Neuron (in vitro differentiated cells): Measurements from ENCODE around the gene TTC33.

Experiments
- H2AFZ ChIP-seq: one replicate; pipeline ENCODE4 v1.6.1; 2013; ENCODE audit warnings: low read depth, mild to moderate bottlenecking, inconsistent platforms, low read length, moderate library complexity
- H3K27me3 ChIP-seq: one replicate; pipeline ENCODE4 v1.6.1; 2013; ENCODE audit warnings: low read length; ENCODE audit not compliant: insufficient read depth
- H3K36me3 ChIP-seq: one replicate; pipeline ENCODE4 v1.6.1; 2013; ENCODE audit warnings: low read length; ENCODE audit not compliant: insufficient read depth
- H3K4me1 ChIP-seq: one replicate; pipeline ENCODE4 v1.6.1; 2013; ENCODE audit warnings: low read length; ENCODE audit not compliant: insufficient read depth
- H3K4me3 ChIP-seq: 2 replicates; pipeline ENCODE4 v1.5.1; 2013; ENCODE audit warnings: mild to moderate bottlenecking, low read length, moderate library complexity
- H3K9me3 ChIP-seq: one replicate; pipeline ENCODE4 v1.6.1; 2013; ENCODE audit warnings: low read length

TTC33 gene

GRCh38 chr5:40634593-40634992 is 121.2 kb downstream of the TTC33 start:
- H3K27me3 ChIP-seq, result no peaks in the 10 kb centered on the region
- H3K4me1 ChIP-seq, result no peaks in the 10 kb centered on the region
- H3K4me3 ChIP-seq, result no peak overlapping the region
- H2AFZ ChIP-seq, result no peak overlapping the region
- H3K9me3 ChIP-seq, result no peaks in the 10 kb centered on the region
- H3K36me3 ChIP-seq, result no peaks in the 10 kb centered on the region

- Histone ChIP-seq H3K27me3 (no peaks in the 10 kb centered on the region), H3K36me3 (no peaks in the 10 kb centered on the region), H3K4me3 (no peak overlapping the region), H3K4me1 (no peaks in the 10 kb centered on the region), H2AFZ (no peak overlapping the region), H3K9me3 (no peaks in the 10 kb centered on the region)
These were observed 121.6 kb downstream of the TTC33 start for GRCh38 chr5:40634154-40634553.

GRCh38 chr5:40631236-40631635 is 124.5 kb downstream of the TTC33 start:
- Histone ChIP-seq H3K4me3 (no peak overlapping the region), H3K9me3 (no peaks in the 10 kb centered on the region), H3K27me3 (no peaks in the 10 kb centered on the region), H3K4me1 (no peaks in the 10 kb centered on the region), H3K36me3 (no peaks in the 10 kb centered on the region), H2AFZ (no peak overlapping the region)

GRCh38 chr5:40630126-40630525 is 125.6 kb downstream of the TTC33 start:
- no peaks in the 10 kb centered on the region for H3K36me3 ChIP-seq
- H2AFZ ChIP-seq, result no peak overlapping the region
- H3K4me1 ChIP-seq, result no peaks in the 10 kb centered on the region
- H3K9me3 ChIP-seq, result no peaks in the 10 kb centered on the region
- H3K4me3 ChIP-seq, result no peak overlapping the region
- H3K27me3 ChIP-seq, result no peaks in the 10 kb centered on the region

GRCh38 chr5:40628407-40628806 is 127.4 kb downstream of the TTC33 start:
- Histone ChIP-seq H3K27me3 (no peaks in the 10 kb centered on the region), H3K4me3 (no peak overlapping the region), H3K9me3 (no peaks in the 10 kb centered on the region), H3K36me3 (no peaks in the 10 kb centered on the region), H3K4me1 (no peaks in the 10 kb centered on the region), H2AFZ (no peak overlapping the region)

GRCh38 chr5:40627706-40628105 is 128.1 kb downstream of the TTC33 start:
- no peak overlapping the region for H3K4me3 ChIP-seq
- no peaks in the 10 kb centered on the region for H3K9me3 ChIP-seq
- H2AFZ ChIP-seq, result no peak overlapping the region
- H3K27me3 ChIP-seq, result no peaks in the 10 kb centered on the region
- no peaks in the 10 kb centered on the region for H3K4me1 ChIP-seq
- H3K36me3 ChIP-seq, result no peaks in the 10 kb centered on the region

- H2AFZ ChIP-seq, result no peak overlapping the region
- H3K4me3 ChIP-seq, result no peak overlapping the region
- H3K4me1 ChIP-seq, result no peaks in the 10 kb centered on the region
- H3K27me3 ChIP-seq, result no peaks in the 10 kb centered on the region
- no peaks in the 10 kb centered on the region for H3K9me3 ChIP-seq
- H3K36me3 ChIP-seq, result no peaks in the 10 kb centered on the region
These were observed 129.0 kb downstream of the TTC33 start for GRCh38 chr5:40626801-40627200.

- no peaks in the 10 kb centered on the region for H3K4me1 ChIP-seq
- H3K9me3 ChIP-seq, result no peaks in the 10 kb centered on the region
- no peak overlapping the region for H3K4me3 ChIP-seq
- H3K27me3 ChIP-seq, result no peaks in the 10 kb centered on the region
- H2AFZ ChIP-seq, result no peak overlapping the region
- H3K36me3 ChIP-seq, result no peaks in the 10 kb centered on the region
These were observed 132.0 kb downstream of the TTC33 start for GRCh38 chr5:40623480-40624420.

- Histone ChIP-seq H3K4me3 (no peak overlapping the region), H3K4me1 (no peaks in the 10 kb centered on the region), H3K36me3 (no peaks in the 10 kb centered on the region), H3K9me3 (no peaks in the 10 kb centered on the region), H3K27me3 (no peaks in the 10 kb centered on the region), H2AFZ (no peak overlapping the region)
These were observed 133.1 kb downstream of the TTC33 start for GRCh38 chr5:40622463-40623252.

- no peaks in the 10 kb centered on the region for H3K4me1 ChIP-seq
- H3K4me3 ChIP-seq, result no peak overlapping the region
- H2AFZ ChIP-seq, result no peak overlapping the region
- no peaks in the 10 kb centered on the region for H3K36me3 ChIP-seq
- no peaks in the 10 kb centered on the region for H3K9me3 ChIP-seq
- no peaks in the 10 kb centered on the region for H3K27me3 ChIP-seq
These were observed 136.3 kb downstream of the TTC33 start for GRCh38 chr5:40619421-40619820.

- H3K9me3 ChIP-seq, result no peaks in the 10 kb centered on the region
- H3K36me3 ChIP-seq, result no peaks in the 10 kb centered on the region
- no peak overlapping the region for H2AFZ ChIP-seq
- H3K4me3 ChIP-seq, result no peak overlapping the region
- H3K4me1 ChIP-seq, result no peaks in the 10 kb centered on the region
- H3K27me3 ChIP-seq, result no peaks in the 10 kb centered on the region
These were observed 136.8 kb downstream of the TTC33 start for GRCh38 chr5:40618926-40619325.

- Histone ChIP-seq H3K9me3 (no peaks in the 10 kb centered on the region), H3K36me3 (no peaks in the 10 kb centered on the region), H3K4me1 (no peaks in the 10 kb centered on the region), H3K27me3 (no peaks in the 10 kb centered on the region), H3K4me3 (no peak overlapping the region), H2AFZ (no peak overlapping the region)
These were observed 139.0 kb downstream of the TTC33 start for GRCh38 chr5:40616781-40617180.

- Histone ChIP-seq H3K36me3 (no peaks in the 10 kb centered on the region), H3K27me3 (no peaks in the 10 kb centered on the region), H2AFZ (no peak overlapping the region), H3K4me1 (no peaks in the 10 kb centered on the region), H3K4me3 (no peak overlapping the region), H3K9me3 (no peaks in the 10 kb centered on the region)
These were observed 140.1 kb downstream of the TTC33 start for GRCh38 chr5:40615586-40616170.
